GM19397 (cell line): ENCODE results near the gene DUSP28.

Source experiments
- ATAC-seq: cut with Tn5 transposase; IDR thresholded peaks from one replicate; pipeline ENCODE4 v1.9.1; 2021; ENCODE audit warnings: mild to moderate bottlenecking, moderate library complexity; ENCODE audit not compliant: unreplicated experiment

The DUSP28 gene

GRCh38 chr2:240584486-240585031 is 24.4 kb downstream of the DUSP28 start:
- peak; percentile 44 for ATAC-seq

GRCh38 chr2:240585101-240585500 is 24.9 kb downstream of the DUSP28 start:
- peak; percentile 39 for ATAC-seq

GRCh38 chr2:240585681-240586197 is 25.6 kb downstream of the DUSP28 start:
- ATAC-seq, result no peak

- peak; percentile 58 for ATAC-seq
Observed at GRCh38 chr2:240586198-240586918, 26.2 kb downstream of the DUSP28 start, which contains the start of gene CAPN10. TSS of gene CAPN10 (plus strand) at chr2:240586734. CDS start at chr2:240586912, 178 bp downstream.

- peak; percentile 1 for ATAC-seq
Observed at GRCh38 chr2:240586919-240587800, 27.0 kb downstream of the DUSP28 start.

- ATAC-seq, result no peak
Observed at GRCh38 chr2:240588006-240588655, 28.0 kb downstream of the DUSP28 start.

GRCh38 chr2:240588669-240589068 is 28.5 kb downstream of the DUSP28 start:
- ATAC-seq, result no peak

- no peak for ATAC-seq
Observed at GRCh38 chr2:240589375-240589774, 29.2 kb downstream of the DUSP28 start.

GRCh38 chr2:240589850-240590525 is 29.8 kb downstream of the DUSP28 start:
- no peak for ATAC-seq

- ATAC-seq, result no peak
Observed at GRCh38 chr2:240590681-240591111, 30.5 kb downstream of the DUSP28 start.

GRCh38 chr2:240591226-240591625 is 31.1 kb downstream of the DUSP28 start:
- ATAC-seq, result no peak

GRCh38 chr2:240591784-240592183 is 31.6 kb downstream of the DUSP28 start:
- ATAC-seq, result no peak

GRCh38 chr2:240593026-240593702 is 33.0 kb downstream of the DUSP28 start:
- ATAC-seq, result no peak

GRCh38 chr2:240593703-240594451 is 33.7 kb downstream of the DUSP28 start:
- ATAC-seq, result no peak

- ATAC-seq, result no peak
Observed at GRCh38 chr2:240594511-240595380, 34.6 kb downstream of the DUSP28 start.

- ATAC-seq, result no peak
Observed at GRCh38 chr2:240595381-240596079, 35.4 kb downstream of the DUSP28 start.

- no peak for ATAC-seq
Observed at GRCh38 chr2:240596080-240596460, 35.9 kb downstream of the DUSP28 start.
